SK-N-MC (cell line): Measurements from ENCODE around the gene SULF2.

ENCODE experiments used
- EZH2 ChIP-seq: fragments of 200-600 bp; sonication (generic); IDR thresholded peaks from one replicate; pipeline ENCODE4 v1.6.1; 2017; ENCODE audit warnings: antibody characterized with exemption
- FOXP2 ChIP-seq: optimal IDR thresholded peaks from 2 replicates; pipeline ENCODE3; 2011; ENCODE audit warnings: mild to moderate bottlenecking, moderate library complexity; ENCODE audit not compliant: insufficient read depth; ENCODE audit errors: extremely low read length, control extremely low read depth
- POLR2AphosphoS5 ChIP-seq: IDR thresholded peaks from 2 replicates; pipeline ENCODE4 v1.6.1; 2012; ENCODE audit warnings: mild to moderate bottlenecking, low read depth, low read length, borderline replicate concordance

DNA sequence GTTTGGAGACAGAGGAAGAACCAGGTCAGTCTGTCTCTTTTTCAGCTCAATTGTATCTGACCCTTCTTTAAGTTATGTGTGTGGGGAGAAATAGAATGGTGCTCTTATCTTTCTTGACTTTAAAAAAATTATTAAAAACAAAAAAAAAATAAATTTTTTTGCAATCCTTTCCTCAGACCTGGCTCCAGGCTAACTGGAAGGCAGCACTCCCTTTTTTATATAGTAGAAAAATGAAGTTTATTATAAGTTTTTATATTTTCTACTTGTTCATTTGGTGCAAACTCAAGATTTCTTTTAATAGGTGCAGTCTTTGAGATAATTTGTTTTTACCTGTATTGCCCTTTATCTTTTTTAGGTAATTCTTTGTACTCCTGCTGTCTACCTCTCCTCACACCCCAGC, 129.6 kb downstream of the SULF2 start:
- TF ChIP-seq POLR2AphosphoS5 = no peak
- TF ChIP-seq EZH2 = no peak
- no peak for TF ChIP-seq FOXP2
